LNCaP clone FGC (cell line): ENCODE data around the gene YLPM1.

ENCODE experiments used
- DNase-seq: peaks from one replicate; pipeline ENCODE4 v3.0.0-alpha.2; 2011; ENCODE audit warnings: low read depth
- H3K4me3 ChIP-seq: 2 replicates; pipeline ENCODE4 v1.5.1; 2011; ENCODE audit warnings: mild to moderate bottlenecking, low read depth, low read length, control low read depth
- TF ChIP-seq, protein P1 (sequence below): IDR thresholded peaks from 2 replicates; pipeline ENCODE4 v1.5.1; 2012; ENCODE audit warnings: mild to moderate bottlenecking; ENCODE audit not compliant: control insufficient read depth, insufficient read depth; ENCODE audit errors: extremely low read depth

Gene YLPM1

DNA sequence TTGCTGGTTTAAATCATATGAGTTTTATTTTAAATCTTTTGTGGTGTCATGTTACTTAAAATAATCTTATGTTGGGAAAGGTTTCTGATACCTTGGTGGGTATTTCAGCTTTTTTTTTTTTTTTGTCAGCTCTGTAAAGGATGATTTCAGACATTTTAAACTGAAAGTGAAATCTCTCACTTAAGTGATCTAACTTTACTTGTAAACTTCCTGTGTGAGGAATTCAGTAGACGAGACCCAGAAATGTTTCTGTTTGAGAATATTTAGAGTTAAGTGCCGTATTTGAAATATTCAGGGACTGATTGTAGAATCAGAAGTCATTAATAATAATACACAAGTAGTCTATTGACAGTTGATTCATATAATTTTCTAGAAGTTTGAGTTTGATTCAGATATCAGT, 75.0 kb downstream of the YLPM1 start:
- H3K4me3 ChIP-seq: no peak overlapping the region
- TF ChIP-seq, protein P1, sequence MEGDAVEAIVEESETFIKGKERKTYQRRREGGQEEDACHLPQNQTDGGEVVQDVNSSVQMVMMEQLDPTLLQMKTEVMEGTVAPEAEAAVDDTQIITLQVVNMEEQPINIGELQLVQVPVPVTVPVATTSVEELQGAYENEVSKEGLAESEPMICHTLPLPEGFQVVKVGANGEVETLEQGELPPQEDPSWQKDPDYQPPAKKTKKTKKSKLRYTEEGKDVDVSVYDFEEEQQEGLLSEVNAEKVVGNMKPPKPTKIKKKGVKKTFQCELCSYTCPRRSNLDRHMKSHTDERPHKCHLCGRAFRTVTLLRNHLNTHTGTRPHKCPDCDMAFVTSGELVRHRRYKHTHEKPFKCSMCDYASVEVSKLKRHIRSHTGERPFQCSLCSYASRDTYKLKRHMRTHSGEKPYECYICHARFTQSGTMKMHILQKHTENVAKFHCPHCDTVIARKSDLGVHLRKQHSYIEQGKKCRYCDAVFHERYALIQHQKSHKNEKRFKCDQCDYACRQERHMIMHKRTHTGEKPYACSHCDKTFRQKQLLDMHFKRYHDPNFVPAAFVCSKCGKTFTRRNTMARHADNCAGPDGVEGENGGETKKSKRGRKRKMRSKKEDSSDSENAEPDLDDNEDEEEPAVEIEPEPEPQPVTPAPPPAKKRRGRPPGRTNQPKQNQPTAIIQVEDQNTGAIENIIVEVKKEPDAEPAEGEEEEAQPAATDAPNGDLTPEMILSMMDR: no peak
- DNase-seq: no peak

DNA sequence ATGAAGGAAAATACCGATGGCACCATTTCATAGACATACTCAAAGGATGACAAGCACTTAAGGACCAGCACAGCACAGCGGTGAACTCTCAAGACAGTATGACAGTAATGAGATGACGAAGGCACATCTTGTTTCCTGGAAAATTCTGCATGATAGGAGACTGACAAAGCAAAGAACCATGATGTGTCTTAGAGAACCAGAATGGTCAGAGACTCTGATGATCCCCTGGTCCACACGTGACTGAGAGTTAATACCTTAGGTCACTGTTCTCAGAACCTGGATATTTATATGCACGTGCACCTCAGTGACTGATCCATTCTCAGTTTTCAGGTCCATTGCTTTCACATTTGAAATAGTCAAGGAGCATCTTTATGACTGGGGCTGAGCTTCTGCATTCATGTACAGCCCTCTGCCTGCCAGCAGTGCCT, 77.5 kb downstream of the YLPM1 start:
- TF ChIP-seq, protein P1: no peak
- no peak for DNase-seq

DNA sequence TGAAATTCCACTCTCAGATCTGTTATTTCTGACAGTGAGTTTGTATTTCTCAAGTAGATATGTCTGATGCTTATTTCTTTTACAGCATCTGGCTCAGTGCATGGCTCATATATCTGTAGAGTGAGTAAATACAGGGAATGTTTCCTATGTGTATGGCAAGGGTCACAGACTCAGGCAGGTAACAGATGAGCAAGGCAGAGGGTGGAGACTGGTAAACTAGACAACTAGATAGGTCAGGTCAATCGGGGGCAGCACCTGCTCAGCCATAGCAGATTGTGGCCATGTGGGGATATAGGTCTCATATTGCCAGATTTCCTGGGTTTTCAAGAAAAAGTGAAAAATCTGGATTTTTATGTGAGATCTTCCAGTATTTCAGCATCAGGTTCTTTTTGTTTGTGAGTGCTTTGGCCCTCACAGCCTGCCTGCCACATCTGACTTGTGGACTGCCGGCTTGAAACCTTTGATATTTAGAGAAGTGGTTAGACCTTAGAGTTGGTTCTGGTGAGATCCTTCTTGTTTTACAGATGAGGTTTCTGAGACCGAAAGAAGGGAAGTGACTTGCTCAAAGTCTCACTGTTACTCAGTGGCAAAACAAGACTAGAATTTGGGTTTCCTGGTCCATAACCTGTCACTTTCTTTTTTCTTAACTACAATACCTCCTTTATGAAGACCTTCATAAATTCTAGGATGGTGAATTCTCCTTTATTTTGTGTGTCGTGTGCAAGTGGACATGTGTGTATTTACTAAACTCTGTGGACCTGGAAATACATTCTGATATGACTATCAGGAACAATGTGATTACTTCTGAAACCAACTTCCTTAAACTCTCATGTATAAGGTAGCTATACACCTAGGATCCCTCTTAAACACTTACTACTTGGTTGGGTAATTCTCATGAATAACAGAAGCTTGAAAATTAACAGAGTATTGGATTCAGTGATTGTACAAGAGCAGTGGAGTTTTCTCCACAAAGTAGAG, 78.4 kb downstream of the YLPM1 start:
- DNase-seq: no peak
- no peak overlapping the region for H3K4me3 ChIP-seq
- TF ChIP-seq, protein P1: no peak

More for the DNA sequence above, 77.5 kb downstream of the YLPM1 start:
- no peak overlapping the region for H3K4me3 ChIP-seq

DNA sequence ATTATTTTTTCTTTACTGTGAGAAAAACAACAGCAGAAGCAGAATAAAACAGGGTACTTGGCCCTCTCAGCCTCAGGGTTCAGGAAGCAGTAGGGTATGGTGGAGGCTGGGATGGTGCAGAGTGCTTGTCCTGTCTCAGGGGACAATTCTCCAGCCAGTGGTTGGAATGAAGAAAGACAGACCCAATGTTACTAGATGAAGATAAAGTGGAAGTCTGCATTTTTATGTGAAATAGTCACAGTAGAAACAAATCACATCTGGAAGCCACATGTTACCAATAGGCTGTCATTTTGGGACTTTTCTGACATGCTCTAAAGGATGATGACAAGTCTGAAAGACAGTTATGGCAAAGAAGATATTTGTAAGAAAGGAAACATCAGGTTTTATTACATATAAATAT, 80.5 kb downstream of the YLPM1 start:
- no peak overlapping the region for H3K4me3 ChIP-seq
- DNase-seq: no peak
- TF ChIP-seq, protein P1: no peak

DNA sequence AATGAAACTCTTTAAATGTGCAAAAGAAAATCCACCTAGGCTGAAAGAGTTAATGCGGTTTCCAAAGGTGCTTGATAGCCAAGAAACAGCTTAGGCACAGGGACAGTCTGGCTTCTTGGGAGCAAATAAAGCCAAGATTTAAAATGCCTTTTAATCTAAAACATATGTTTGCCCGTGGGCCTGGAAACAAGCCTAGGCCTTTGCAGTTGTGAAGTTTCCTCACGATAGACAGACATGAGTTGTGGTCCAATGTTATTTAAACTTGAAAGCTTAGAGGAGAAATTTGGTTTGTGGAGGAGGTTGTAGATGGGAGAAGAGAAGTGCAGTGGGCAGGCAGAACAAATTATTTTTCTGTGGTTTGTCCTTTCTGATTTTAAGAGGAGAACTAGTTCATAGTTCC, 83.1 kb downstream of the YLPM1 start:
- H3K4me3 ChIP-seq: no peak overlapping the region
- no peak for DNase-seq
- TF ChIP-seq, protein P1: no peak

DNA sequence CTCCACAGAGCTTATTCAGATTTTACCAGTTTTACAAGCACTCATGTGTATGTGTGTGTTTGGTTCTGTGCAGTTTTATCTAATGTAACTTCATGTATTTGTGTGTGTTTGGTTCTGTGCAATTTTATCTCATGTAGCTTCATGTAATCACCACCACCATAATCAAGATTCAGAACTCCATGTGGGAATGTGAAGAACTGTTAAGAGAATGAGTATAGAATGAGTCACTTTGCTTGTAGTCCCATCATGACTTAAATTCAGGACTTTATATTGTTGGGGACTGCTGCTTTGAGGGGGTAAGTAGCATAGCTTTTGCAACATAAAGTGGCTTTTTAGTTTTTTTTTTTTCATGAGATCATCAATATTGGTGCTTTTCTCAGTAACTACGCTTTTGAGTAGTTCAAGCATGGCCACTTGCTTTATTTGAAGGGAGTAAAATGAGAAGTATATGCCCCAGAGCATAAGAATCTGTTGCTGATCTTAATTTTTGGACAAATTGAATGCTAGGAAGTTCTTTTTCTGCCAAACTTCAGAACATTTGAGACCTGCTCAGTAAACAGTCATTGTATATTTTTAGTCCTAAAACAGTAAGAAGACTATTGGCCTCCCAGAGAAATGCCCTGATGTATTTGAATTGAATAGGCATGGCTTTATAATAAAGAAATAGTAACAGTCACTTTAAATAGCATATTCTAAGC, 84.0 kb downstream of the YLPM1 start:
- no peak overlapping the region for H3K4me3 ChIP-seq
- TF ChIP-seq, protein P1: no peak
- DNase-seq: no peak
